ENCODE results near the gene KIN. TPM values are rescaled to one million over a fixed set of nuclear protein-coding genes. Genes with fewer than 3 reads are reported as not detected.

Gene KIN
- total RNA-seq, 1 experiment from 2014 or later = 8.4 TPM

GRCh38 chr10:7794251-7795026, 6.6 kb upstream of the KIN start:
- Histone ChIP-seq H3K4me1 (ENCODE audit: control insufficient read depth, insufficient read depth, low read length) (peaks cover 9% of the 10 kb centered on the region), H3K36me3 (ENCODE audit: control insufficient read depth, insufficient read depth, low read length) (peaks cover 2% of the 10 kb centered on the region), H3K9me3 (ENCODE audit: control insufficient read depth, insufficient read depth, low read depth, low read length) (no peaks in the 10 kb centered on the region), H3K4me3 (ENCODE audit: low read depth in 2 of 2, low read length in 2 of 2) (no peak overlapping the region), H3K27ac (ENCODE audit: low read length) (no peak overlapping the region), H3K27me3 (ENCODE audit: control insufficient read depth, insufficient read depth, low read length) (no peaks in the 10 kb centered on the region)
- ChIA-PET CTCF (no interaction called here), POLR2A (no interaction called here)
- ATAC-seq (no peak), DNase-seq (ENCODE audit: low read depth, low spot score) (no peak)
- no TSS peak for BruUV-seq (replicated peaks)
- in situ Hi-C loops (cut with HindIII; ENCODE audit: low pct_unique_long_range_greater_than_20kb, low sequenced_read_pairs) = no loop called here
- intact Hi-C loops (cut with micrococcal nuclease; ENCODE audit: unreplicated experiment) = no loop called here
- TF ChIP-seq TCF7L2 (IDR thresholded peaks at IDR 0.05; ENCODE audit: low read depth, low read length) (no peak), REST (IDR thresholded peaks at IDR 0.05; ENCODE audit: insufficient read depth in 1 of 2, low read depth in 2 of 2, low read length in 1 of 2) (no peak), SIN3A (IDR thresholded peaks at IDR 0.05; ENCODE audit: borderline replicate concordance, insufficient read depth, low read depth, low read length) (no peak), POLR2AphosphoS5 (IDR thresholded peaks at IDR 0.05; ENCODE audit: low read depth, low read length) (no peak)
- TF ChIP-seq, protein P1, sequence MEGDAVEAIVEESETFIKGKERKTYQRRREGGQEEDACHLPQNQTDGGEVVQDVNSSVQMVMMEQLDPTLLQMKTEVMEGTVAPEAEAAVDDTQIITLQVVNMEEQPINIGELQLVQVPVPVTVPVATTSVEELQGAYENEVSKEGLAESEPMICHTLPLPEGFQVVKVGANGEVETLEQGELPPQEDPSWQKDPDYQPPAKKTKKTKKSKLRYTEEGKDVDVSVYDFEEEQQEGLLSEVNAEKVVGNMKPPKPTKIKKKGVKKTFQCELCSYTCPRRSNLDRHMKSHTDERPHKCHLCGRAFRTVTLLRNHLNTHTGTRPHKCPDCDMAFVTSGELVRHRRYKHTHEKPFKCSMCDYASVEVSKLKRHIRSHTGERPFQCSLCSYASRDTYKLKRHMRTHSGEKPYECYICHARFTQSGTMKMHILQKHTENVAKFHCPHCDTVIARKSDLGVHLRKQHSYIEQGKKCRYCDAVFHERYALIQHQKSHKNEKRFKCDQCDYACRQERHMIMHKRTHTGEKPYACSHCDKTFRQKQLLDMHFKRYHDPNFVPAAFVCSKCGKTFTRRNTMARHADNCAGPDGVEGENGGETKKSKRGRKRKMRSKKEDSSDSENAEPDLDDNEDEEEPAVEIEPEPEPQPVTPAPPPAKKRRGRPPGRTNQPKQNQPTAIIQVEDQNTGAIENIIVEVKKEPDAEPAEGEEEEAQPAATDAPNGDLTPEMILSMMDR (IDR thresholded peaks at IDR 0.05) = no peak

- intact Hi-C loops (cut with micrococcal nuclease; ENCODE audit: unreplicated experiment) (no loop called here), in situ Hi-C loops (cut with HindIII; ENCODE audit: low pct_unique_long_range_greater_than_20kb, low sequenced_read_pairs) (no loop called here)
- ChIA-PET CTCF (no interaction called here), POLR2A (no interaction called here)
- Histone ChIP-seq H3K4me3 (ENCODE audit: low read depth in 2 of 2, low read length in 2 of 2) (no peak overlapping the region), H3K36me3 (ENCODE audit: control insufficient read depth, insufficient read depth, low read length) (peaks cover 8% of the 10 kb centered on the region), H3K27me3 (ENCODE audit: control insufficient read depth, insufficient read depth, low read length) (no peaks in the 10 kb centered on the region), H3K27ac (ENCODE audit: low read length) (no peak overlapping the region), H3K4me1 (ENCODE audit: control insufficient read depth, insufficient read depth, low read length) (peaks cover 11% of the 10 kb centered on the region), H3K9me3 (ENCODE audit: control insufficient read depth, insufficient read depth, low read depth, low read length) (no peaks in the 10 kb centered on the region)
- no TSS peak for BruUV-seq (replicated peaks)
- ATAC-seq = no peak
- TF ChIP-seq REST (IDR thresholded peaks at IDR 0.05; ENCODE audit: insufficient read depth in 1 of 2, low read depth in 2 of 2, low read length in 1 of 2) (no peak), TCF7L2 (IDR thresholded peaks at IDR 0.05; ENCODE audit: low read depth, low read length) (no peak), POLR2AphosphoS5 (IDR thresholded peaks at IDR 0.05; ENCODE audit: low read depth, low read length) (no peak)
- DNase-seq (ENCODE audit: low read depth, low spot score) = no peak
Measured at GRCh38 chr10:7792541-7792940, 4.7 kb upstream of the KIN start.

Data from Panc1 (cell line).